ENCODE data around the gene ZGRF1.

Gene ZGRF1

GRCh38 chr4:112604589-112604988, 32.1 kb downstream of the ZGRF1 start:
- in situ Hi-C loops (cut with HindIII; ENCODE audit: low pct_unique_long_range_greater_than_20kb, low sequenced_read_pairs): no loop called here
- TF ChIP-seq JUND (IDR thresholded peaks at IDR 0.05; ENCODE audit: low read depth): no peak
- DNase-seq (ENCODE audit: low read depth in 1 of 2, low spot score in 1 of 2): peak; percentile 29 to 62

- no peak for DNase-seq (ENCODE audit: low read depth in 1 of 2, low spot score in 1 of 2)
- in situ Hi-C loops (cut with HindIII; ENCODE audit: low pct_unique_long_range_greater_than_20kb, low sequenced_read_pairs): no loop called here
- no peak for TF ChIP-seq JUND (IDR thresholded peaks at IDR 0.05; ENCODE audit: low read depth)
Measured at GRCh38 chr4:112594993-112595392, 41.7 kb downstream of the ZGRF1 start.

GRCh38 chr4:112593438-112594133, 43.1 kb downstream of the ZGRF1 start:
- no peak for DNase-seq (ENCODE audit: low read depth in 1 of 2, low spot score in 1 of 2)
- no peak for TF ChIP-seq JUND (IDR thresholded peaks at IDR 0.05; ENCODE audit: low read depth)
- in situ Hi-C loops (cut with HindIII; ENCODE audit: low pct_unique_long_range_greater_than_20kb, low sequenced_read_pairs): no loop called here

GRCh38 chr4:112592717-112593116, 44.0 kb downstream of the ZGRF1 start:
- no peak for DNase-seq (ENCODE audit: low read depth in 1 of 2, low spot score in 1 of 2)
- no peak for TF ChIP-seq JUND (IDR thresholded peaks at IDR 0.05; ENCODE audit: low read depth)
- in situ Hi-C loops (cut with HindIII; ENCODE audit: low pct_unique_long_range_greater_than_20kb, low sequenced_read_pairs): no loop called here

- in situ Hi-C loops (cut with HindIII; ENCODE audit: low pct_unique_long_range_greater_than_20kb, low sequenced_read_pairs): no loop called here
Measured at GRCh38 chr4:112591593-112591992, 45.1 kb downstream of the ZGRF1 start.

GRCh38 chr4:112589206-112589605, 47.5 kb downstream of the ZGRF1 start:
- DNase-seq (ENCODE audit: low read depth in 1 of 2, low spot score in 1 of 2): no peak
- no peak for TF ChIP-seq JUND (IDR thresholded peaks at IDR 0.05; ENCODE audit: low read depth)
- in situ Hi-C loops (cut with HindIII; ENCODE audit: low pct_unique_long_range_greater_than_20kb, low sequenced_read_pairs): no loop called here

More at GRCh38 chr4:112591593-112591992, 45.1 kb downstream of the ZGRF1 start:
- DNase-seq (ENCODE audit: low read depth in 1 of 2, low spot score in 1 of 2): no peak
- TF ChIP-seq JUND (IDR thresholded peaks at IDR 0.05; ENCODE audit: low read depth): no peak

- in situ Hi-C loops (cut with HindIII; ENCODE audit: low pct_unique_long_range_greater_than_20kb, low sequenced_read_pairs): no loop called here
- no peak for TF ChIP-seq JUND (IDR thresholded peaks at IDR 0.05; ENCODE audit: low read depth)
- DNase-seq (ENCODE audit: low read depth in 1 of 2, low spot score in 1 of 2): no peak
Measured at GRCh38 chr4:112585977-112586736, 50.6 kb downstream of the ZGRF1 start.

GRCh38 chr4:112567536-112567935, 69.2 kb downstream of the ZGRF1 start:
- in situ Hi-C loops (cut with HindIII; ENCODE audit: low pct_unique_long_range_greater_than_20kb, low sequenced_read_pairs): no loop called here
- no peak for TF ChIP-seq JUND (IDR thresholded peaks at IDR 0.05; ENCODE audit: low read depth)
- no peak for DNase-seq (ENCODE audit: low read depth in 1 of 2, low spot score in 1 of 2)

- in situ Hi-C loops (cut with HindIII; ENCODE audit: low pct_unique_long_range_greater_than_20kb, low sequenced_read_pairs): no loop called here
- no peak for DNase-seq (ENCODE audit: low read depth in 1 of 2, low spot score in 1 of 2)
- TF ChIP-seq JUND (IDR thresholded peaks at IDR 0.05; ENCODE audit: low read depth): no peak
Measured at GRCh38 chr4:112564706-112565270, 71.9 kb downstream of the ZGRF1 start.

- no peak for DNase-seq (ENCODE audit: low read depth in 1 of 2, low spot score in 1 of 2)
- in situ Hi-C loops (cut with HindIII; ENCODE audit: low pct_unique_long_range_greater_than_20kb, low sequenced_read_pairs): no loop called here
- no peak for TF ChIP-seq JUND (IDR thresholded peaks at IDR 0.05; ENCODE audit: low read depth)
Measured at GRCh38 chr4:112563431-112564200, 73.1 kb downstream of the ZGRF1 start.

GRCh38 chr4:112562254-112562879, 74.3 kb downstream of the ZGRF1 start:
- in situ Hi-C loops (cut with HindIII; ENCODE audit: low pct_unique_long_range_greater_than_20kb, low sequenced_read_pairs): no loop called here
- no peak for TF ChIP-seq JUND (IDR thresholded peaks at IDR 0.05; ENCODE audit: low read depth)
- no peak for DNase-seq (ENCODE audit: low read depth in 1 of 2, low spot score in 1 of 2)

GRCh38 chr4:112560084-112560483, 76.6 kb downstream of the ZGRF1 start:
- no peak for TF ChIP-seq JUND (IDR thresholded peaks at IDR 0.05; ENCODE audit: low read depth)
- DNase-seq (ENCODE audit: low read depth in 1 of 2, low spot score in 1 of 2): no peak
- in situ Hi-C loops (cut with HindIII; ENCODE audit: low pct_unique_long_range_greater_than_20kb, low sequenced_read_pairs): no loop called here

Data from T47D (cell line).